SK-N-SH treated with all-trans-retinoic acid at 6 μM for 48 hours (cell line): ENCODE measurements around the gene NSUN2.

ENCODE experiments used
- CREB5 ChIP-seq: fragments of 250-450 bp; sonication (Bioruptor Pico); IDR thresholded peaks from 2 replicates; pipeline ENCODE4 v1.5.1; 2020; ENCODE audit warnings: low read depth, mild to moderate bottlenecking, moderate library complexity
- CSDC2 ChIP-seq: fragments of 250-450 bp; sonication (Bioruptor Pico); IDR thresholded peaks from 2 replicates; pipeline ENCODE4 v1.5.0; 2020; ENCODE audit warnings: mild to moderate bottlenecking, moderate library complexity
- CSRNP3 ChIP-seq: fragments of 250-450 bp; sonication (Bioruptor Pico); IDR thresholded peaks from 2 replicates; pipeline ENCODE4 v1.5.1; 2021; ENCODE audit warnings: mild to moderate bottlenecking, moderate library complexity
- GLIS3 ChIP-seq: fragments of 250-450 bp; sonication (Bioruptor Pico); IDR thresholded peaks from 2 replicates; pipeline ENCODE4 v1.5.0; 2020; ENCODE audit warnings: mild to moderate bottlenecking, moderate library complexity
- OSR1 ChIP-seq: fragments of 250-450 bp; sonication (Bioruptor Pico); IDR thresholded peaks from 2 replicates; pipeline ENCODE4 v1.8.0; 2022; ENCODE audit warnings: moderate library complexity, mild to moderate bottlenecking, inconsistent platforms
- SNAI2 ChIP-seq: fragments of 250-450 bp; sonication (Bioruptor Pico); IDR thresholded peaks from 2 replicates; pipeline ENCODE4 v1.5.0; 2020; ENCODE audit warnings: mild to moderate bottlenecking, moderate library complexity
- TSHZ2 ChIP-seq: fragments of 250-450 bp; sonication (Bioruptor Pico); IDR thresholded peaks from 2 replicates; pipeline ENCODE4 v1.5.0; 2020; ENCODE audit warnings: mild to moderate bottlenecking, moderate library complexity
- ZFP3 ChIP-seq: fragments of 250-450 bp; sonication (Bioruptor Pico); IDR thresholded peaks from 2 replicates; pipeline ENCODE4 v1.5.0; 2020; ENCODE audit warnings: mild to moderate bottlenecking, moderate library complexity

- TF ChIP-seq GLIS3 (CRISPR knock-in tag): no peak
- TF ChIP-seq TSHZ2 (CRISPR knock-in tag): no peak
- no peak for TF ChIP-seq SNAI2 (CRISPR knock-in tag)
- no peak for TF ChIP-seq CSRNP3
- TF ChIP-seq OSR1 (CRISPR knock-in tag): no peak
- TF ChIP-seq ZFP3 (CRISPR knock-in tag): no peak
- TF ChIP-seq CSDC2: no peak
- no peak for TF ChIP-seq CREB5 (CRISPR knock-in tag)
These were observed at the start of gene NSUN2, which contains the start of gene SRD5A1 for GRCh38 chr5:6632888-6633468.
